HG02840 (cell line): ENCODE measurements around the gene HLA-A.

ENCODE experiments used
- ATAC-seq: cut with Tn5 transposase; IDR thresholded peaks from one replicate; pipeline ENCODE4 v1.9.1; 2021; ENCODE audit warnings: mild to moderate bottlenecking, moderate library complexity, moderate number of reproducible peaks; ENCODE audit not compliant: unreplicated experiment, low FRiP score

Gene HLA-A

GRCh38 chr6:29984232-29984631, 41.9 kb downstream of the HLA-A start:
- ATAC-seq, result no peak

GRCh38 chr6:29984992-29985391, 42.7 kb downstream of the HLA-A start:
- no peak for ATAC-seq

- ATAC-seq, result no peak
These were observed 43.9 kb downstream of the HLA-A start for GRCh38 chr6:29986179-29986781.

- no peak for ATAC-seq
These were observed 46.9 kb downstream of the HLA-A start for GRCh38 chr6:29989211-29989610.

GRCh38 chr6:29990931-29991330, 48.6 kb downstream of the HLA-A start:
- ATAC-seq, result no peak

GRCh38 chr6:29992807-29993206, 50.5 kb downstream of the HLA-A start:
- ATAC-seq, result no peak

GRCh38 chr6:29994826-29995225, 52.5 kb downstream of the HLA-A start:
- no peak for ATAC-seq

- ATAC-seq, result no peak
These were observed 53.0 kb downstream of the HLA-A start for GRCh38 chr6:29995340-29995777.
